HG02588 (cell line): Measurements from ENCODE around the gene DLX6.
"Not testable (repeated sequence)": the region's sequence is repeated elsewhere in the genome, so short reads cannot be mapped to it uniquely, and the experiment has no call there.

ENCODE experiments used
- ATAC-seq: cut with Tn5 transposase; IDR thresholded peaks from one replicate; pipeline ENCODE4 v1.9.1; 2021; ENCODE audit warnings: mild to moderate bottlenecking, moderate library complexity; ENCODE audit not compliant: unreplicated experiment

Gene DLX6

GRCh38 chr7:97021747-97022490 lies 16.6 kb downstream of the DLX6 start:
- no peak for ATAC-seq

- no peak for ATAC-seq
Observed at GRCh38 chr7:97022491-97023306, 17.3 kb downstream of the DLX6 start.

GRCh38 chr7:97024209-97025129 lies 19.1 kb downstream of the DLX6 start, which contains the start of gene DLX5:
TSS of gene DLX5 (minus strand) at chr7:97024831. CDS start at chr7:97024623, 208 bp downstream.
- no peak for ATAC-seq

- ATAC-seq = no peak
Observed at GRCh38 chr7:97025130-97025499, 19.8 kb downstream of the DLX6 start.

- ATAC-seq = no peak
Observed at GRCh38 chr7:97025983-97026714, 20.8 kb downstream of the DLX6 start.

- ATAC-seq = peak; percentile 7
Observed at GRCh38 chr7:97026715-97027426, 21.5 kb downstream of the DLX6 start.

GRCh38 chr7:97027427-97028234 lies 22.3 kb downstream of the DLX6 start:
- ATAC-seq = peak; percentile 88

- ATAC-seq = not testable (repeated sequence)
Observed at GRCh38 chr7:97034213-97034852, 29.0 kb downstream of the DLX6 start.

GRCh38 chr7:97039374-97040065 lies 34.2 kb downstream of the DLX6 start:
- ATAC-seq = no peak

GRCh38 chr7:97043281-97043680 lies 37.9 kb downstream of the DLX6 start:
- no peak for ATAC-seq
